Fibroblast of lung (primary cell): Measurements from ENCODE around the gene THBS4. TPM values are rescaled to one million over a fixed set of nuclear protein-coding genes. Genes with fewer than 3 reads are reported as not detected.

Experiments used
- DNase-seq, 2 donors: peaks; one replicate each; pipeline versions ENCODE4 v3.0.0 to v3.0.0-alpha.2; 2010; ENCODE audit warnings: low read depth in 2 of 2
- H2AFZ ChIP-seq: 2 replicates; pipeline ENCODE4 v1.5.1; 2012; ENCODE audit warnings: low read length, control low read depth, inconsistent platforms
- H3K27ac ChIP-seq: 2 replicates; pipeline ENCODE4 v1.5.1; 2011; ENCODE audit warnings: low read length, control low read depth; ENCODE audit not compliant: insufficient read depth
- H3K27me3 ChIP-seq: 2 replicates; pipeline ENCODE4 v1.5.1; 2011; ENCODE audit warnings: mild to moderate bottlenecking, low read length; ENCODE audit not compliant: control insufficient read depth, insufficient read depth
- H3K36me3 ChIP-seq: 2 replicates; pipeline ENCODE4 v1.5.1; 2011; ENCODE audit warnings: low read length; ENCODE audit not compliant: control insufficient read depth, insufficient read depth
- H3K4me1 ChIP-seq: 2 replicates; pipeline ENCODE4 v1.5.1; 2011; ENCODE audit warnings: low read length; ENCODE audit not compliant: control insufficient read depth, insufficient read depth; ENCODE audit errors: extremely low read depth
- H3K4me2 ChIP-seq: 2 replicates; pipeline ENCODE4 v1.5.1; 2011; ENCODE audit warnings: low read length, control low read depth; ENCODE audit not compliant: insufficient read depth; ENCODE audit errors: extremely low read depth
- H3K4me3 ChIP-seq, 4 experiments: fragments of 200-600 bp in 1 of 4; sonication (generic) in 1 of 4; replicated peaks in 1 of 4; 2 replicates each; pipeline ENCODE4 v1.5.1; 2011 to 2016; ENCODE audit warnings: low read length in 4 of 4, low read depth in 3 of 4, mild to moderate bottlenecking in 3 of 4, control low read depth in 2 of 4, inconsistent platforms in 1 of 4, mixed read lengths in 1 of 4; ENCODE audit not compliant: insufficient read depth in 1 of 4; ENCODE audit errors: control extremely low read depth in 1 of 4
- H3K79me2 ChIP-seq: 2 replicates; pipeline ENCODE4 v1.5.1; 2012; ENCODE audit warnings: mild to moderate bottlenecking, low read length, inconsistent platforms; ENCODE audit not compliant: control insufficient read depth, insufficient read depth
- H3K9ac ChIP-seq: 2 replicates; pipeline ENCODE4 v1.5.1; 2011; ENCODE audit warnings: mild to moderate bottlenecking, low read length, control low read depth; ENCODE audit not compliant: insufficient read depth
- H3K9me3 ChIP-seq: 2 replicates; pipeline ENCODE4 v1.5.1; 2012; ENCODE audit warnings: low read depth, low read length; ENCODE audit not compliant: control insufficient read depth, insufficient read depth
- H4K20me1 ChIP-seq: 2 replicates; pipeline ENCODE4 v1.5.1; 2011; ENCODE audit warnings: low read length; ENCODE audit not compliant: control insufficient read depth, insufficient read depth; ENCODE audit errors: extremely low read depth
- EZH2 ChIP-seq: IDR thresholded peaks from 2 replicates; pipeline ENCODE4 v1.5.1; 2012; ENCODE audit warnings: low read length, control low read depth, mild to moderate bottlenecking; ENCODE audit errors: missing control alignments
- polyA plus RNA-seq, 2 donors: library from polyadenylated mRNA; depleted of rRNA in 1 of 2; stranded (reverse) in 1 of 2; unstranded in 1 of 2; fragments of >200 nt; gene quantifications; 2 replicates each; pipeline ENCODE4 v1.2.1, GENCODE V29; 2011 to 2012; ENCODE audit warnings: missing spikeins in 1 of 2
- total RNA-seq: library from RNA; depleted of rRNA; stranded (reverse); fragments of >200 nt; gene quantifications from 2 replicates; pipeline ENCODE4 v1.2.1, GENCODE V29; 2014
- TF ChIP-seq, protein P1 (sequence below), 2 donors: IDR thresholded peaks in 1 of 2; conservative IDR thresholded peaks in 1 of 2; 1 replicate in 1 of 2; 2 replicates in 1 of 2; pipeline ENCODE4 v1.5.1; 2011 to 2012; ENCODE audit warnings: low read length in 2 of 2, control low read depth in 1 of 2, inconsistent platforms in 1 of 2, low read depth in 1 of 2, mild to moderate bottlenecking in 1 of 2

The THBS4 gene
- total and polyA plus RNA-seq, 2 donors (not counting 1 experiment from before 2014, with no cell fraction given), result 0.11 to 1.5 TPM

DNA sequence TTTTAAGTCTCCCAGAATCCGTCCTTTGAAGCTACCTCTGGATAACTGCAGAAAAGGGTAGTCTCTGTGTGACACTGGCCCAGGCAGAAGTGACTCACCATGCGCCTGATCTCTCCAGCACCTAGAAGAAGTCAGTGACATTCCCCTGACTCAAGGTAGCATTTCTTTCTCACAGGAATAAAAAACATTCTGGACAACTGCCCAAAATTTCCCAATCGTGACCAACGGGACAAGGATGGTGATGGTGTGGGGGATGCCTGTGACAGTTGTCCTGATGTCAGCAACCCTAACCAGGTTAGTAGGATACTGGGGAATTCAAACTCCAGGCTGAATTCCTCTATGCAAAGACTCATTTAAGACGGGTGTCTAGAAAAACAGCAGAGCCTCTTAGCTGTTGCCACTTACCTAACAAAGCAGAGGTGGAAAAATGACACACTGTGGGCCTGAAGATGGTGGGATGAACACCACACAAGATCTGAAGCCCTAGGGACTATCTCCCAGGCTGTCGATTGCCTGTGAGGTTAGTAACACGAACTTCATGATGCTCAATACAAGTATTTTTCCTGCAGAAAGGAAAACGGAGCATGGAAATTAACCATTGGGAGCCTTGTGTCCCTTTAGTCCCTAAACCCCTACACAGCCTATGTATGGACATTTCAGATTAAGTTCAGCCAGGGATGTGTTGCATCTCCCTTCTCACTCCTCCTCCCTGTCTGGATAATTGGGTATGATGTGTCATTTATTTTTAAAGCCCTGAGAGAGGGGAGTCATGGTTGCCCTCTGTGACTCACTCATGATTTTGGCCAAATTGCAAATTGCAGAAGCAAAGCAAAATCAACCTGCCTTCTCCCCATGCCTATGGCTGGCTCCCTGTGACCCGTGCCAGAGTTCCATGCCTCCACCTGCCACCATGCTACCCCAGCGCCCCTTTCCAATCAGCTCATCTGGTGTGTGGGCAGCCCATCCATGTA, 37.2 kb downstream of the THBS4 start:
- Histone ChIP-seq H3K36me3 (no peaks in the 10 kb centered on the region), H2AFZ (no peak overlapping the region), H4K20me1 (no peaks in the 10 kb centered on the region), H3K9me3 (no peaks in the 10 kb centered on the region), H3K79me2 (no peaks in the 10 kb centered on the region), H3K4me1 (no peaks in the 10 kb centered on the region), H3K4me3 (no peak overlapping the region), H3K9ac (no peak overlapping the region), H3K4me2 (no peak overlapping the region), H3K27me3 (no peaks in the 10 kb centered on the region), H3K27ac (no peak overlapping the region)
- TF ChIP-seq, protein P1, sequence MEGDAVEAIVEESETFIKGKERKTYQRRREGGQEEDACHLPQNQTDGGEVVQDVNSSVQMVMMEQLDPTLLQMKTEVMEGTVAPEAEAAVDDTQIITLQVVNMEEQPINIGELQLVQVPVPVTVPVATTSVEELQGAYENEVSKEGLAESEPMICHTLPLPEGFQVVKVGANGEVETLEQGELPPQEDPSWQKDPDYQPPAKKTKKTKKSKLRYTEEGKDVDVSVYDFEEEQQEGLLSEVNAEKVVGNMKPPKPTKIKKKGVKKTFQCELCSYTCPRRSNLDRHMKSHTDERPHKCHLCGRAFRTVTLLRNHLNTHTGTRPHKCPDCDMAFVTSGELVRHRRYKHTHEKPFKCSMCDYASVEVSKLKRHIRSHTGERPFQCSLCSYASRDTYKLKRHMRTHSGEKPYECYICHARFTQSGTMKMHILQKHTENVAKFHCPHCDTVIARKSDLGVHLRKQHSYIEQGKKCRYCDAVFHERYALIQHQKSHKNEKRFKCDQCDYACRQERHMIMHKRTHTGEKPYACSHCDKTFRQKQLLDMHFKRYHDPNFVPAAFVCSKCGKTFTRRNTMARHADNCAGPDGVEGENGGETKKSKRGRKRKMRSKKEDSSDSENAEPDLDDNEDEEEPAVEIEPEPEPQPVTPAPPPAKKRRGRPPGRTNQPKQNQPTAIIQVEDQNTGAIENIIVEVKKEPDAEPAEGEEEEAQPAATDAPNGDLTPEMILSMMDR (conservative IDR thresholded peaks at IDR 0.05 in 1 of 2, IDR thresholded peaks at IDR 0.05 in 1 of 2; ENCODE audit: low read depth in 1 of 2, low read length in 2 of 2), result no peak
- TF ChIP-seq EZH2, result no peak
- DNase-seq, result peak; percentile 1 to 21

DNA sequence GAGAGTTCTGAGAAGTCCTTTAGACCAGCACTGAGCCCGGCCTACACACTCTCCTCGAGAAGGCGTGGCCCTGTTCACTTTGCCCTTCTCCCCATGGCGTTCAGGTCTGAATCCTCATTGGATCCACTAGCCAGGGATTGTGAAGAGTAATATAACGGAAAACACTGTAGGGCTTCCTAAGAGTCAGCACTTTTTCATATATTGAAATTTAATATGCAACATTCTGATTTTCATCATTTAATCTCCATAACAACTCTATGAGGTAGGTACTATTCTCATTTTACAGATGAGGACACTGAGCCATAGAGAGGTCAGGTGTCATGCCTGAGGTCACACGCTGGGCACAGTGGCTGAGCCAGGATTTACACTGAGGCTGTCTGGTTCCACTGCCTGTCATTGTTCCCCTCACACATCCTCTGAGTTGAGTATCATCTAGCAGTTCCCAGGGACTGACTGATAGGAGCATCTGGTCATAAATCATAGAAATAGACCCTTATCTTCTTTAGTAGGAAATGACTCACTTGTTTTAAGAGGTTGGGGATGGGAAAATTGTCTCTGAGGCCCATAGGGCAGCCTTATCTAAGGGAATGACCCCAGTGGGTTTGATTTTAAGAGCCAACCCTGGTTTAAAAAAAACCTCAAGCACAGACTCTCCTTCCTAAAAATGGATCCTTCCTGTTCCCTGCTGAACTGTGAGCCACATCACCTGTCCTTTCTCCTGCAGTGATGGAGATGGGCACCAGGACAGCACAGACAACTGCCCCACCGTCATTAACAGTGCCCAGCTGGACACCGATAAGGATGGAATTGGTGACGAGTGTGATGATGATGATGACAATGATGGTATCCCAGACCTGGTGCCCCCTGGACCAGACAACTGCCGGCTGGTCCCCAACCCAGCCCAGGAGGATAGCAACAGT, 41.2 kb downstream of the THBS4 start:
- Histone ChIP-seq H3K9ac (no peak overlapping the region), H3K4me2 (no peak overlapping the region), H4K20me1 (no peaks in the 10 kb centered on the region), H3K27ac (no peak overlapping the region), H2AFZ (no peak overlapping the region), H3K9me3 (no peaks in the 10 kb centered on the region), H3K79me2 (no peaks in the 10 kb centered on the region), H3K4me1 (no peaks in the 10 kb centered on the region), H3K27me3 (no peaks in the 10 kb centered on the region), H3K4me3 (no peak overlapping the region), H3K36me3 (no peaks in the 10 kb centered on the region)
- no peak for TF ChIP-seq EZH2
- TF ChIP-seq, protein P1 (conservative IDR thresholded peaks at IDR 0.05 in 1 of 2, IDR thresholded peaks at IDR 0.05 in 1 of 2; ENCODE audit: low read depth in 1 of 2, low read length in 2 of 2), result no peak
- peak in 1 of 2 donors; percentile 20 for DNase-seq
